ENCODE data around the gene ACTRT2.

ACTRT2 gene

GRCh38 chr1:3021233-3021671, at the start of gene ACTRT2:
ACTRT2 (plus strand) TSS chr1:3021467; CDS start chr1:3021687, 220 bp downstream.
- DNase-seq (ENCODE audit: low read depth) = no peak

DNA sequence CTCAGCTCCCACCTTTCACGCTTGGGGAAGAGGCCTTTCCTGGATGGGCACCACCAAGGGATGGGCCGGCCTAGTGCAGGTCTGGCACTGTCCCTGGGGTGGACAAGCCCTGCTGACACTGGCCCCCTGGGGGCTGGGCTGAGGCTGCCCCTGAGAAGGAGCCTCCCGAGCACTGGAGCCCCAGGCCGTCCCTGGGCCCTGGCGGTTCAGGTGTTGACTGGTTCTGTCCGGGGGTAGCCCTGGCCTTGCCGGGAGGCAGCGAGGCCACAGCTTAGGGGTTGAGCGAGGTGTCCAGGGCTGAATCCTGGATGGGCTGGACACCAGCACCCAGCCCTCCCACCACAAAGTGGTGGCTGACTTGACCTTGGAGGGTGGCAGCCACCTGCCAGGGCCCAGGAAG, 49.7 kb upstream of the ACTRT2 start:
- DNase-seq (ENCODE audit: low read depth) = no peak

GRCh38 chr1:2972011-2972878, 49.0 kb upstream of the ACTRT2 start:
- no peak for DNase-seq (ENCODE audit: low read depth)

GRCh38 chr1:2972879-2973575, 48.2 kb upstream of the ACTRT2 start:
- DNase-seq (ENCODE audit: low read depth) = no peak

DNA sequence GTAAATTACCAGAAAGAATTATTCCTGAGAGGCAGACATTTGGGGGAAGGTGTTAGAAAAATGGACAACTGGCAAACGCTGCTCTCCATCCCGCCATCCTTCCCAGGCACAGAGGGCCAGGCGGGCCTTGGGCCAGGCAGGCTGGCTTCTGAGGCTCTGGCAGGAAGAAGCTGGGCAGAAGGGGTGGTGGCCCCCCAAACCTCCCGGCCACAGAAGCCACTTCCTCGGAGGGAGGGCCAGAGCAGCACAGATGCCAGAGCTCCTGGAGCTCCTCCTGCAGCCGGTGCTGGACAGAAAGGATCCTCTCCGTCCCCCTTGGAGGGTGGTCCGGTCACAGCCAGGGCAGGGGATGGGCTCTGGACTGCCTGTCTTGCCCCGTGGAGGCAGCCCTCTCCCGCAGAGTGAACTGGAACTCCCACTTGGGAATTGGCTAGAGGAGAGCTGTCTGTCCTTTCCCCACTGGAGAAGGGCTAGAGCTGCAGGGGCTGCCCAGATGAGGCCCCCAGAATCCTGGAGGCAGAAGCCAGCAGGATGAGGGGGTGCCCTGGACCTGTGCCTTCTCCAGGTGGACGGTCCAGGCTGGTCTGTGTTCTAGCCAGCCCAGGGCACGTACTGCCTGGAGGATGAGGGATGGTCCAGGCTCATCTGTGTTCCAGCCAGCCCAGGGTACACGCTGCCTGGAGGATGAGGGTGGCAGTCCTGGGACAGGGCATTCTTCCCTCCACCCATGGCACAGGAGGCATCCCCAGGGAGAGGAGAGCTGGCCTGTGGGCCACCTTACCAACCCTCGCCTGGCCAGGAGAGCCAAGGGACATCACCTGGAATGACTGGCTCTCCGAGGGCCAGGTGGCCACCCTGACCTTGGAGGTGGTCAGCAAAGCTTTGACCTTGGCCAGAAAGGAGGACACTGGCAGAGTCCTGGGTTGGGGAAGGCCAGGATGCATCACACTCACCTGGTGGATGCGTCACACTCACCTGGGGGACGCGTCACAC, 47.4 kb upstream of the ACTRT2 start:
- no peak for DNase-seq (ENCODE audit: low read depth)

DNA sequence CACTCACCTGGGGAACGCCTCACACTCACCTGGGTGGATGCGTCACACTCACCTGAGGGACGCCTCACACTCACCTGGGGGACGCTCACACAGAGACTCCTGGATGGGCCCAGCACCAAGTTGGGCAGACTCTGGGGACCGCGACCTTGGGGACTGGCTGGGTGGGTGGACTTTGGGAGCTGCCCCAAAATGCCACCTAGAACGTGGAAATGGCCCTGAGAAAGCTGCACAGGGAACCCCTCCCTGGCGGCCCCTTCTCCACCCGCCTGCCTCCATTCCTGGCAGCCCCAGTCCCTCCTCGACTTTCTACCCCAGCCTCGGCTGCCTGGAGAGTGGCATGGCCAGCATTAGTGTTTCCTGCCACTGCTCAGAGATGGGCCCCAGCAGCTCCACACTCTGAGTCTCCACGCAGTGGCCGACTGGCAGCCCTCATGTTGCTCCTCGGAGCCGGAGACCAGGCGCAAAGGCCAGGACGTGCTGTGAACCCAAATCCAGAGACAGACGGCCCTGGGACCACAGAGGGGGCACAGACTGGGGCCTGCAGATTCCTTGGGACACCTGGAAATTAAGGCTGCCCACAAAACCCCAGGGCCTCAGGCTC, 46.5 kb upstream of the ACTRT2 start:
- DNase-seq (ENCODE audit: low read depth) = no peak

GRCh38 chr1:2975466-2976179, 45.6 kb upstream of the ACTRT2 start:
- DNase-seq (ENCODE audit: low read depth) = no peak

DNA sequence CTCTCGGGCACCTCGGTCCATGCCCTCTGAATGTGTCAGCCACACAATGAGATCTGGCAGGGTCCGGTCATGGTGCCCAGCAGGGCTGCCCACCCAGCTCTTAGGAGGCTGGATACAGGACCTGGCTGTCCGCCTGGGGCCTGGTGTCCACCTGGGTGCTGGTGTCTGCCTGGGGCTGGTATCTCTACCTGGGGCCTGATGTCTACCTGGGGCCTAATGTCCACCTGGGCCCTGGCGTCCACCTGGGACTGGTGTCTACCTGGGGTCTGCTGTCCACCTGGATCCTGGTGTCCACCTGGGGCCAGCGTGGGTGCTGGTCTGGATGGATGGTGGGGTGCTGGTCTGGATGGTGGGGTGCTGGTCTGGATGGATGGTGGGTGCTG, 45.1 kb upstream of the ACTRT2 start:
- DNase-seq (ENCODE audit: low read depth) = no peak

- DNase-seq (ENCODE audit: low read depth) = no peak
Measured at GRCh38 chr1:2977886-2978611, 43.2 kb upstream of the ACTRT2 start.

- DNase-seq (ENCODE audit: low read depth) = no peak
Measured at GRCh38 chr1:2978691-2979190, 42.5 kb upstream of the ACTRT2 start.

- DNase-seq (ENCODE audit: low read depth) = no peak
Measured at GRCh38 chr1:2979191-2980072, 41.8 kb upstream of the ACTRT2 start.

DNA sequence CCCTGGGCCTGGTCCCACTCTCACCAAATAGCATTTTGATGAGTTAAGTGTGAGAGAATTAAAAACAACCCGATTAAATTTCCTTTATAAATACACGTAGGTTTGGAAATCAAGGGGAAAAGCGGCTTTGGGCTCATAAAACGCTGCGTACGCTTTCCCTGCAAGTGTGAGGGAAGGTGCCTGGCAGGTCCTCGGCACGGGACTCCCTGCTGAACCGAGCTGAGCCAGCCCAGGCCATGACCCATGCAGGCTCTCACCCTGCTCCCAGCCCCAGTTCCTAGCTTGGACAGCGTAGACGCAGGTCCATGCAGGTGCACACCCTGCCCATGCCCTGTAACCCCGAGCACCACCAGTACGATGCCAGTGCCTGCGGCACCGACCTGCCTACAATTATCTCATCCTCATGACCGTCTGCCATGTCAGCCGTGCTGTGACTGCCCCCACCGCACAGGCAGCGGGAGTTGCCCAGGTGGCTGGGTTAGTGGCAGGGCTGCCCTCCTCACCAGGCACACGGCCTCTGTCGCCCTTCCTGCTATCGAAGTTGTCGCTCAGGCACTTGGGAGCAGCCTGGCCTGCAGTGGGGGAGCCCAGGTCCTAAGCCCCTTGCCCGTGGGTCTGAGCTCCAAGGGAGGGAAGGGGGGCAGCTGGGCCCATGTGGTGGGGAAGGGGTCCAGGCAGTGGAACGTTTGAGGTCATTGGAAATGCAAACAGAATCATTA, 41.0 kb upstream of the ACTRT2 start:
- DNase-seq (ENCODE audit: low read depth) = no peak

DNA sequence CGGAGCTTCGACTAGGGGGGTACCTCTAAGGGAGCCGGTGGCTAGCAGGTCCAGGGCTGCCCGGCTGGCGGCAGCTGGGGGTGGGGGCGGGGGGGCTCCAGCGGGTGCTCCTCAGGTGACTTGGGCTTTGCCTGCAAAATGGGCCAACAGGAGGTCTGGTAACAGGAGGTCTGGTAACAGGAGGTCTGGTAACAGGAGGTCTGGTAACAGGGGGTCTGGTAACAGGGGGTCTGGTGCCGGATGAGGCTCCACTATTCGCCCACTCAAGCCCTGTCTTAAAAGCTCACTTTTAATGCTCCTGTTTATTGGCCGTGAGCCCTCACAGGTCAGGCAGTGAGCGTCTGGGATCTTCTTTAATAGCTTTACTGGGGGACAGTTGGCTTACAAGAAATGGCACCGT, 40.4 kb upstream of the ACTRT2 start:
- no peak for DNase-seq (ENCODE audit: low read depth)

GRCh38 chr1:2981388-2981787, 39.9 kb upstream of the ACTRT2 start:
- no peak for DNase-seq (ENCODE audit: low read depth)

- no peak for DNase-seq (ENCODE audit: low read depth)
Measured at GRCh38 chr1:2981981-2982614, 39.2 kb upstream of the ACTRT2 start.

- DNase-seq (ENCODE audit: low read depth) = no peak
Measured at GRCh38 chr1:2982615-2983318, 38.5 kb upstream of the ACTRT2 start.

- no peak for DNase-seq (ENCODE audit: low read depth)
Measured at GRCh38 chr1:2983319-2983705, 38.0 kb upstream of the ACTRT2 start.

All from activated T-helper 9 cell treated with anti-CD3 and anti-CD28 coated beads, Interleukin-2, amount 50 U/mL, for 16 hours (primary cell).